Stomach (tissue), 9 donors: ENCODE data around the gene DYNLT1. TPM values are rescaled to one million over a fixed set of nuclear protein-coding genes. Genes with fewer than 3 reads are reported as not detected.
"Not testable (repeated sequence)": the region's sequence is repeated elsewhere in the genome, so short reads cannot be mapped to it uniquely, and the experiment has no call there.

Source experiments
- DNase-seq, 2 donors: peaks; one replicate each; pipeline versions ENCODE4 v3.0.0 to v3.0.0-alpha.2; 2013 to 2019
- H3K27ac ChIP-seq, 5 donors: fragments of 200-600 bp in 4 of 5; sonication (generic) in 4 of 5; one replicate each; pipeline ENCODE4 v1.5.1; 2013 to 2019; ENCODE audit warnings: mild to moderate bottlenecking in 1 of 5, moderate library complexity in 1 of 5
- H3K27me3 ChIP-seq, 3 donors: fragments of 200-600 bp; sonication (generic); one replicate each; pipeline ENCODE4 v1.5.1; 2017 to 2019; ENCODE audit warnings: mixed run types in 1 of 3
- H3K36me3 ChIP-seq, 4 donors: fragments of 200-600 bp; sonication (generic); 1 replicate in 3 of 4; 2 replicates in 1 of 4; pipeline ENCODE4 v1.5.1; 2016 to 2019
- H3K4me1 ChIP-seq, 4 donors: fragments of 200-600 bp; sonication (generic); one replicate each; pipeline ENCODE4 v1.5.1; 2016 to 2019
- H3K4me3 ChIP-seq, 4 donors: fragments of 200-600 bp; sonication (generic) in 3 of 4; one replicate each; pipeline ENCODE4 v1.5.1; 2016 to 2019; ENCODE audit warnings: mild to moderate bottlenecking in 1 of 4
- H3K9me3 ChIP-seq, 4 donors: fragments of 200-600 bp; sonication (generic); one replicate each; pipeline ENCODE4 v1.5.1; 2016 to 2019
- CTCF ChIP-seq, 7 experiments: fragments of 450-650 bp in 4 of 7; fragments of 200-600 bp in 3 of 7; sonication (generic) in 3 of 7; IDR thresholded peaks; one replicate each; pipeline ENCODE4 v1.5.1; 2016 to 2019; ENCODE audit warnings: antibody characterized with exemption in 7 of 7, control low read depth in 2 of 7, mild to moderate bottlenecking in 1 of 7
- EP300 ChIP-seq: sonication (generic); formaldehyde crosslinking; IDR thresholded peaks from one replicate; pipeline ENCODE4 v1.6.1; 2017; ENCODE audit warnings: antibody characterized with exemption
- POLR2A ChIP-seq, 4 donors: fragments of 450-650 bp; IDR thresholded peaks; one replicate each; pipeline ENCODE4 v1.6.1; 2016; ENCODE audit warnings: antibody characterized with exemption in 4 of 4, control low read depth in 2 of 4, mild to moderate bottlenecking in 1 of 4, moderate library complexity in 1 of 4
- POLR2AphosphoS5 ChIP-seq, 3 donors: sonication (generic); formaldehyde crosslinking; IDR thresholded peaks; one replicate each; pipeline ENCODE4 v1.6.1; 2016; ENCODE audit warnings: antibody characterized with exemption in 3 of 3
- WGBS, 5 donors: extraction: QIAGEN DNeasy Blood & Tissue Kit in 3 of 5; methylation state at CpG; one replicate each; pipeline versions ENCODE4 v1.1.5 to v1.1.7; 2013 to 2018; 5-methylcytosine and 5-hydroxymethylcytosine counted together
- intact Hi-C: fragments of 100-400 bp; cut with DNase I; formaldehyde crosslinking; loops from one replicate; pipeline ENCODE4 v1.15.1; 2023; ENCODE audit warnings: low total_unique reads
- polyA plus RNA-seq, 3 donors: library from polyadenylated mRNA; stranded (reverse); fragments of 200-250 nt; gene quantifications; one replicate each; pipeline ENCODE4 v1.2.3, GENCODE V29; 2013
- total RNA-seq, 5 donors: library from RNA; depleted of rRNA; stranded (reverse); fragments of >200 nt; gene quantifications; one replicate each; pipeline versions ENCODE4 v1.1.0 to v1.2.3, GENCODE V29; 2014 to 2016
- donor health status: healthy with polysubstance abuse.
- donor health status: Bipolar disorder and iron deficiency.
- donor health status: healthy.

DYNLT1 gene
- total and polyA plus RNA-seq, 8 donors, result 5.8 to 294 (median 144) TPM

DNA sequence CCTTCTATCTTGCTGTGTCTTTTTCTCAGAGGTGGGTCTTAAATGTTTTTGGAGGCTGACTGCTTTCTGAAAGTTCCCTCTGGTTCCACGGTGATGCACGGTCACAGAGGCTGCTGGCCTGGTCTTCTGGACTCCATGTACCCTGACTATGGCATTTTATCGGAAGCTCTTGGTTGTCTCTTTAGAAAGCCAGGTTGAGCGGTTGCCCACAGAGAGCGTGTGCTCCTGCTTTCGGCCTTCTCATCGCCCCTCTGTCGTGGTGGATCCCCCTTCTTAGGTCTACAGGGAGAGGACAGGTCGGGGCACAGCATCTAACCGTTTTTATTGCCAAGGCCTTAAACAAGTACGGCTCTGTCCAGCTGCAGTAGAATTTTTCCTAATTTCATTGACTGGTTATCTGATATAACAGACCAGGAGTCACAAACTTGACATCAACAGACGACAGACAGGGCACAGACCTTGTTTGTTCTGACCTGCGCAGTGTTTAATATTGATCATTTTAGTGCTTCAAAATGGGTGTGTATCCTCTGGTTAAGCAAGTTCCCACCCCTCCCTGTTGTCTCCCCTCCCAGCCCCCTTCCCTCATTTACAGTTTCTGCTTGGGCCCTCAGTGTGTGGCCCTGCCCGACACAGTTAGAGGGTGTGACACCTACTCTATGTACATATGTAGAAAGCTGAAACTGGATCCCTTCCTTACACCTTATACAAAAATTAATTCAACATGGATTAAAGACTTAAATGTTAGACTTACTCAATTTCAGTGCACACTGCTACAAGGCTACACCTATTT, 30.0 kb upstream of the DYNLT1 start:
- 87 to 93% (median 92%) methylated on average over 14 of the region's 14 CpGs for WGBS, 5 donors
- no peak overlapping the region for H3K4me3 ChIP-seq
- DNase-seq, result no peak
- H3K36me3 ChIP-seq, result no peaks in the 10 kb centered on the region
- no peaks in the 10 kb centered on the region for H3K4me1 ChIP-seq
- no peak for TF ChIP-seq EP300
- H3K27ac ChIP-seq, result no peak overlapping the region
- H3K9me3 ChIP-seq, result no peaks in the 10 kb centered on the region
- intact Hi-C loops, result no loop called here
- H3K27me3 ChIP-seq, result no peaks in the 10 kb centered on the region

- WGBS, 5 donors, result 91 to 98% (median 96%) methylated on average over 6 of the region's 6 CpGs
- Histone ChIP-seq H3K4me3 (no peak overlapping the region), H3K4me1 (peaks cover 0 to 8% (median 0%) of the 10 kb centered on the region in 4 donors), H3K27ac (no peak overlapping the region), H3K9me3 (no peaks in the 10 kb centered on the region), H3K27me3 (no peaks in the 10 kb centered on the region), H3K36me3 (no peaks in the 10 kb centered on the region)
- intact Hi-C loops, result no loop called here
- DNase-seq, result no peak
- TF ChIP-seq EP300 (no peak), CTCF (IDR thresholded peaks at IDR 0.05) (no peak), POLR2AphosphoS5 (IDR thresholded peaks at IDR 0.05) (no peak), POLR2A (IDR thresholded peaks at IDR 0.05) (no peak)
Measured at GRCh38 chr6:158672726-158673125, 28.2 kb upstream of the DYNLT1 start.

- H3K36me3 ChIP-seq, H3K27me3 ChIP-seq, H3K4me3 ChIP-seq, H3K27ac ChIP-seq, intact Hi-C loops, DNase-seq, H3K9me3 ChIP-seq, H3K4me1 ChIP-seq: not testable (repeated sequence)
- 84 to 89% (median 87%) methylated on average over 8 of the region's 8 CpGs for WGBS, 5 donors
Measured at GRCh38 chr6:158672119-158672518, 27.6 kb upstream of the DYNLT1 start.

- no peak for DNase-seq
- intact Hi-C loops, result no loop called here
- WGBS, 5 donors, result 71 to 80% (median 73%) methylated on average over 7 of the region's 7 CpGs
Measured at GRCh38 chr6:158669145-158670035, 24.8 kb upstream of the DYNLT1 start.

DNA sequence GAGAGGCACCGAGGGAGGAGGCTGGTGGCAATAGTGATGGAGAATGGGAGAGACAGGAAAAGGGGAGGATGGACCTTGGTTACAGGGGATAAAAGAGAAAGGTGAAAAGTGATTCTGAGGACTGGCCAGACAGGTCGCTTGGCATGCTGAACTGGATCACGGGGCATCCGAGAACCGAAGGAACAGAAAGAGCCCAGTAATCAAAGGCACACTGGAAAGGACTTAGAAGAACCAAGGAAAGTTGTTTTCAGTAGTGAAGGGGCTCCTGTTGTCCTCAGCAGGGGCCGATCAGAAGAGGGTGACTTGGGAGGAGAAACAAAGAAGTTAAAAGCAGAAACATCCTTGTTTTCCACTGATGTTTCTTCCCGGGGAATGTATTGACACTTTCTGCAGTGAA, 24.2 kb upstream of the DYNLT1 start:
- peaks cover 0 to 24% (median 9%) of the 10 kb centered on the region in 4 donors for H3K4me1 ChIP-seq
- H3K4me3 ChIP-seq, result no peak overlapping the region
- 85 to 92% (median 87%) methylated on average over 7 of the region's 7 CpGs for WGBS, 5 donors
- no peaks in the 10 kb centered on the region for H3K27me3 ChIP-seq
- TF ChIP-seq CTCF (IDR thresholded peaks at IDR 0.05) (no peak), POLR2AphosphoS5 (IDR thresholded peaks at IDR 0.05) (no peak), POLR2A (IDR thresholded peaks at IDR 0.05) (no peak), EP300 (no peak)
- DNase-seq, result no peak
- no peak overlapping the region for H3K27ac ChIP-seq
- no peaks in the 10 kb centered on the region for H3K36me3 ChIP-seq
- intact Hi-C loops, result no loop called here
- no peaks in the 10 kb centered on the region for H3K9me3 ChIP-seq

More at GRCh38 chr6:158669145-158670035, 24.8 kb upstream of the DYNLT1 start:
- Histone ChIP-seq H3K4me3 (no peak overlapping the region), H3K27me3 (no peaks in the 10 kb centered on the region), H3K9me3 (no peaks in the 10 kb centered on the region), H3K27ac (no peak overlapping the region), H3K4me1 (peaks cover 0 to 18% (median 6%) of the 10 kb centered on the region in 4 donors), H3K36me3 (no peaks in the 10 kb centered on the region)
- no peak for TF ChIP-seq CTCF (IDR thresholded peaks at IDR 0.05)
